ENCODE results near the gene BBS9. TPM values are rescaled to one million over a fixed set of nuclear protein-coding genes. Genes with fewer than 3 reads are reported as not detected.

Gene BBS9
- total RNA-seq, 1 experiment from 2014 or later: 26.4 TPM

- H3K27ac Mint-ChIP-seq: peak overlapping the region in 2 of 3 experiments; percentile 18 to 20; a peak in 2 of 7 replicates
- Histone ChIP-seq H4K91ac (ENCODE audit: insufficient read length, low read depth, low read length) (no peak overlapping the region), H3K27ac (ENCODE audit: insufficient read length, low read depth, low read length) (no peak overlapping the region), H3K27me3 (ENCODE audit: insufficient read depth, low read length) (no peaks in the 10 kb centered on the region), H2BK20ac (ENCODE audit: low read depth, low read length, poor library complexity, severe bottlenecking) (no peak overlapping the region), H3K9ac (ENCODE audit: extremely low read depth, insufficient read length, low read length) (no peak overlapping the region), H2AFZ (ENCODE audit: low read length) (no peak overlapping the region), H2BK120ac (ENCODE audit: low read depth, low read length, poor library complexity, severe bottlenecking) (no peak overlapping the region), H3K79me1 (ENCODE audit: insufficient read depth, low read depth, low read length, poor library complexity, severe bottlenecking) (no peaks in the 10 kb centered on the region), H3K79me2 (ENCODE audit: insufficient read depth, low read length) (no peaks in the 10 kb centered on the region), H2BK15ac (ENCODE audit: low read depth, low read length) (no peak overlapping the region), H3K14ac (ENCODE audit: insufficient read depth, low read length) (no peak overlapping the region), H3T11ph (ENCODE audit: low read length) (no peak overlapping the region), H3K4me2 (ENCODE audit: insufficient read depth, insufficient read length, low read length) (no peak overlapping the region), H2AK5ac (ENCODE audit: insufficient read length, low read length) (no peak overlapping the region), H3K4me1 (ENCODE audit: insufficient read depth, low read length) (no peaks in the 10 kb centered on the region), H3K9me3 (ENCODE audit: control insufficient read depth, low read depth, low read length) (no peaks in the 10 kb centered on the region), H4K8ac (replicated peaks; ENCODE audit: insufficient read length, low read depth, low read length) (no peak overlapping the region), H3K18ac (ENCODE audit: insufficient read length, low read depth, low read length) (no peak overlapping the region), H2BK5ac (ENCODE audit: insufficient read length, low read length) (no peak overlapping the region), H4K5ac (ENCODE audit: insufficient read length, low read depth, low read length) (no peak overlapping the region), H2BK12ac (ENCODE audit: insufficient read length, low read depth, low read length) (no peak overlapping the region), H3K23me2 (ENCODE audit: insufficient read length, low read depth, low read length, poor library complexity, severe bottlenecking) (no peaks in the 10 kb centered on the region), H4K20me1 (ENCODE audit: control insufficient read depth, insufficient read depth, insufficient read length) (no peaks in the 10 kb centered on the region), H3K4ac (ENCODE audit: low read depth, low read length) (no peak overlapping the region), H3K56ac (ENCODE audit: insufficient read length, low read depth, low read length) (no peak overlapping the region), H3K23ac (ENCODE audit: insufficient read length, low read depth, low read length) (no peak overlapping the region)
- peaks cover 8 to 11% of the 10 kb centered on the region in 2 experiments for H3K4me1 Mint-ChIP-seq
- H3K4me3 Mint-ChIP-seq: no peak overlapping the region
- H3K36me3 Mint-ChIP-seq (ENCODE audit: insufficient read depth in 1 of 3, low read depth in 3 of 3): peaks cover 4 to 19% (median 9%) of the 10 kb centered on the region in 3 experiments; a peak in 6 of 7 replicates
- no peaks in the 10 kb centered on the region for H3K27me3 Mint-ChIP-seq (ENCODE audit: low read depth)
- DNase-seq: no peak
- H3K9me3 Mint-ChIP-seq: peaks cover 6 to 10% of the 10 kb centered on the region in 2 experiments
- WGBS (ENCODE audit: extremely low coverage, insufficient read length, low lambda C conversion rate): no CpG with 5 or more reads among the region's 4 CpGs
- TF ChIP-seq, protein P1, sequence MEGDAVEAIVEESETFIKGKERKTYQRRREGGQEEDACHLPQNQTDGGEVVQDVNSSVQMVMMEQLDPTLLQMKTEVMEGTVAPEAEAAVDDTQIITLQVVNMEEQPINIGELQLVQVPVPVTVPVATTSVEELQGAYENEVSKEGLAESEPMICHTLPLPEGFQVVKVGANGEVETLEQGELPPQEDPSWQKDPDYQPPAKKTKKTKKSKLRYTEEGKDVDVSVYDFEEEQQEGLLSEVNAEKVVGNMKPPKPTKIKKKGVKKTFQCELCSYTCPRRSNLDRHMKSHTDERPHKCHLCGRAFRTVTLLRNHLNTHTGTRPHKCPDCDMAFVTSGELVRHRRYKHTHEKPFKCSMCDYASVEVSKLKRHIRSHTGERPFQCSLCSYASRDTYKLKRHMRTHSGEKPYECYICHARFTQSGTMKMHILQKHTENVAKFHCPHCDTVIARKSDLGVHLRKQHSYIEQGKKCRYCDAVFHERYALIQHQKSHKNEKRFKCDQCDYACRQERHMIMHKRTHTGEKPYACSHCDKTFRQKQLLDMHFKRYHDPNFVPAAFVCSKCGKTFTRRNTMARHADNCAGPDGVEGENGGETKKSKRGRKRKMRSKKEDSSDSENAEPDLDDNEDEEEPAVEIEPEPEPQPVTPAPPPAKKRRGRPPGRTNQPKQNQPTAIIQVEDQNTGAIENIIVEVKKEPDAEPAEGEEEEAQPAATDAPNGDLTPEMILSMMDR (conservative IDR thresholded peaks at IDR 0.05): no peak
Observed at GRCh38 chr7:33630359-33630758, 501.0 kb downstream of the BBS9 start.
